HEK293T (cell line): Measurements from ENCODE around the gene ATG9B.
A peak's percentile ranks its signal among the peaks of the same experiment; 100 is the strongest.

Experiments
- CTCF ChIA-PET: fragments of 350-600 bp; formaldehyde crosslinking; extraction: SDS; loops from one replicate; lab custom pipeline; 2021; ENCODE audit warnings: antibody characterized with exemption, inconsistent platforms; lab: Yijun Ruan, JAX
- POLR2A ChIA-PET: fragments of 350-600 bp; formaldehyde crosslinking; extraction: SDS; loops from one replicate; lab custom pipeline; 2020; ENCODE audit warnings: antibody characterized with exemption, inconsistent platforms; lab: Yijun Ruan, JAX
- DNase-seq: peaks from one replicate; pipeline ENCODE4 v3.0.0; 2012; ENCODE audit warnings: mixed read lengths; ENCODE audit errors: extremely low spot score
- ARNT ChIP-seq: fragments of 450-650 bp; IDR thresholded peaks from 2 replicates; pipeline ENCODE4 v1.6.1; 2017; ENCODE audit warnings: mild to moderate bottlenecking
- BHLHE40 ChIP-seq: fragments of 450-650 bp; IDR thresholded peaks from 2 replicates; pipeline ENCODE4 v1.6.1; 2016; ENCODE audit warnings: mild to moderate bottlenecking, moderate library complexity, borderline replicate concordance
- CTBP1 ChIP-seq: fragments of 450-650 bp; IDR thresholded peaks from 2 replicates; pipeline ENCODE4 v1.6.1; 2016; ENCODE audit warnings: borderline replicate concordance
- ELF4 ChIP-seq: fragments of 450-650 bp; IDR thresholded peaks from 2 replicates; pipeline ENCODE4 v1.6.1; 2017; ENCODE audit warnings: antibody characterized with exemption
- FOXA1 ChIP-seq: fragments of 450-650 bp; IDR thresholded peaks from 2 replicates; pipeline ENCODE4 v1.6.1; 2016; ENCODE audit warnings: mild to moderate bottlenecking
- FOXK2 ChIP-seq: fragments of 450-650 bp; IDR thresholded peaks from 2 replicates; pipeline ENCODE4 v1.6.1; 2016; ENCODE audit warnings: mild to moderate bottlenecking
- FOXM1 ChIP-seq: fragments of 450-650 bp; IDR thresholded peaks from 2 replicates; pipeline ENCODE4 v1.6.1; 2017; ENCODE audit warnings: mild to moderate bottlenecking, borderline replicate concordance
- HDGF ChIP-seq: fragments of 450-650 bp; IDR thresholded peaks from 2 replicates; pipeline ENCODE4 v1.6.1; 2017; ENCODE audit warnings: antibody characterized with exemption, borderline replicate concordance
- L3MBTL2 ChIP-seq: fragments of 450-650 bp; conservative IDR thresholded peaks from 2 replicates; pipeline ENCODE4 v1.6.1; 2016; ENCODE audit warnings: mild to moderate bottlenecking
- LEF1 ChIP-seq: fragments of 450-650 bp; IDR thresholded peaks from 2 replicates; pipeline ENCODE4 v1.6.1; 2017; ENCODE audit warnings: mild to moderate bottlenecking, borderline replicate concordance
- NFRKB ChIP-seq: fragments of 450-650 bp; IDR thresholded peaks from 2 replicates; pipeline ENCODE4 v1.6.1; 2016; ENCODE audit warnings: mild to moderate bottlenecking, moderate library complexity
- SP1 ChIP-seq: fragments of 450-650 bp; IDR thresholded peaks from 2 replicates; pipeline ENCODE4 v1.6.1; 2017
- SUZ12 ChIP-seq: fragments of 450-650 bp; IDR thresholded peaks from 2 replicates; pipeline ENCODE4 v1.6.1; 2016; ENCODE audit warnings: mild to moderate bottlenecking
- TARDBP ChIP-seq: fragments of 450-650 bp; IDR thresholded peaks from 2 replicates; pipeline ENCODE4 v1.6.1; 2016
- ZNF384 ChIP-seq: fragments of 450-650 bp; IDR thresholded peaks from 2 replicates; pipeline ENCODE4 v1.6.1; 2016
- TF ChIP-seq, protein P1 (sequence below): fragments of 450-650 bp; IDR thresholded peaks from 2 replicates; pipeline ENCODE4 v1.6.1; 2016

Gene ATG9B

DNA sequence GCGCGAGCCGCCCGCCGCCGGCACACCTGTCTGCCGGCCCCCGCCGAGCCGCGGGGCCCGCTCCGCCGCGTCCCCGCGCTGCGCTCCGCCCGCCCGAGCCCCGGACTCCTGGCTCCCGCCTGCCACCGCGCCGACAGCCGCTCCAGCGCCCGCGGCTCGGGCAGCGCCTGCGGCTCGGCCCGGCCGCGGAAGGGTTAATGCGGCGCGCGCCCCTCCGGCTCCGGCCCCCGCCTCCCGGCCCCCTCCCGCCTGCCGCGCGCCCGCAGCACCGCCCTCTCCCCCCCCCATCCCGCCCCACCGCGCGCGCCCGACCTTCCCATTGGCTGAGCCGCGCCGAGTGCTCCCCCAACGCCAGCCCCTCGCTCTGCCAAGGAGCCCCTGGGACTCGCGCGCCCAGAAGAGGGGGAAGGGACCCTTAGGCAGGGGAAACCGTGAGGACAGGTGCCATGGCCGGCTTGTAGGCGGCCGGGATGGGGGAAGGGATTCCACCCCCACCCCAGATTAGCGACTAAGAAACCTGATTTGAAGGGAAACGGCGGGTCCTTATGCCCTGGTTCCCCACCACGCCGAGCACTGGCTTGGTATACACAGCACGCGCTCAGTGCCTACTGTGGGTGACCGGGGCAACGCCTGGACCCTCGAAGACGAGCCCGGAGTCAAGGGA lies 46.0 kb downstream of the ATG9B start, which contains the start of gene KCNH2:
KCNH2 (minus strand) TSS at position 196 of the 664 bp plus-strand sequence. CDS start 408 bp downstream, outside the sequence.
- ChIA-PET POLR2A (interaction anchor here (0.7 to 1.6 kb wide), 3 partner anchors 9 to 1113 kb away, joined by 3 to 6 read pairs (median 4); partner anchors contain the start of gene ABCB8), CTCF (interaction anchor here (0.9 to 3.3 kb wide), 6 partner anchors 13 to 133 kb away, joined by 3 to 21 read pairs (median 4); no protein-coding TSS in a partner anchor)
- TF ChIP-seq TARDBP: no peak
- peak; percentile 46 for TF ChIP-seq L3MBTL2
- no peak for TF ChIP-seq ARNT
- no peak for TF ChIP-seq HDGF
- TF ChIP-seq FOXM1: no peak
- TF ChIP-seq NFRKB: no peak
- DNase-seq: peak; percentile 90

DNA sequence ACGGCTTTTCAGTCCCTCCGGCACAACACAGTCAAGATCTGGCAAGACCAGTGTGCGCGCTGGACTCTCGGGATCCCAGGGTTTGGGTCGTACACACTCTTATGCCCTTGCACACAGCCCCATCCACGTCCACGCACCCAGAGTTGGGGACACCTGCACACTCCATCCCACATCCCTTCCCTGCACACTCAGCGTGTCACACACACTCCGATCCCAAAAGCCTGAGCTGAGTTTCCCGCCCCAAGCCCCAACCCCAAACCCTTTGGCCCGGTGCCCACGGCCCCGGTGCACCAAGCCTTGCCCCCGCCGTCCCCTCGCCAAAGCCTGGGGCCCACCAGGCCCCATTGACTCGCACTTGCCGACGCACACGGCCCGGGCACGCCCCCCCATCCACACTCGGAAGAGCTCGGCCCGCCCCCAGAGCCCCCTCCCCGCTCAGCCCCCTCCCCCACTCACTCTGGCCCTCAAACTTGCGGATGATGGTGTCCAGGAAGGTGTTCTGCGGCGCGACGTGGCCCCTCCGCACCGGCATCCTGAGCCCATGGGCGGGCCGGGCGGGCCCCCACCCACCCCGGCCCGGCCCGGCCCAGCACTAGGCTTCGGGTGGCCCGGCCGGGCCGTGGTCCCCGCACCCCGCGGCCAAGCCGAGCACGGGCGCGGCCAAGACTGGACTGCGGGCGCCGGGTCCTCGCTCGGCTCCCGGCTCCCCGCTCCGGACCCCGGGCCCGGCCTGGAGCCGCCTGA lies 46.7 kb downstream of the ATG9B start:
- DNase-seq: no peak
- ChIA-PET POLR2A (interaction anchor here (1.6 kb wide), 1 partner anchor 51 kb away, joined by 4 read pairs; the partner anchor contains the start of gene ABCB8), CTCF (interaction anchor here (0.9 to 1.5 kb wide), 5 partner anchors 13 to 134 kb away, joined by 3 to 5 read pairs (median 4); no protein-coding TSS in a partner anchor)
- TF ChIP-seq CTBP1: no peak
- TF ChIP-seq BHLHE40: no peak
- no peak for TF ChIP-seq HDGF
- no peak for TF ChIP-seq FOXM1
- no peak for TF ChIP-seq ELF4
- no peak for TF ChIP-seq SP1
- TF ChIP-seq, protein P1, sequence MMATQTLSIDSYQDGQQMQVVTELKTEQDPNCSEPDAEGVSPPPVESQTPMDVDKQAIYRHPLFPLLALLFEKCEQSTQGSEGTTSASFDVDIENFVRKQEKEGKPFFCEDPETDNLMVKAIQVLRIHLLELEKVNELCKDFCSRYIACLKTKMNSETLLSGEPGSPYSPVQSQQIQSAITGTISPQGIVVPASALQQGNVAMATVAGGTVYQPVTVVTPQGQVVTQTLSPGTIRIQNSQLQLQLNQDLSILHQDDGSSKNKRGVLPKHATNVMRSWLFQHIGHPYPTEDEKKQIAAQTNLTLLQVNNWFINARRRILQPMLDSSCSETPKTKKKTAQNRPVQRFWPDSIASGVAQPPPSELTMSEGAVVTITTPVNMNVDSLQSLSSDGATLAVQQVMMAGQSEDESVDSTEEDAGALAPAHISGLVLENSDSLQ: no peak
- no peak for TF ChIP-seq LEF1
- no peak for TF ChIP-seq TARDBP
- no peak for TF ChIP-seq FOXA1

DNA sequence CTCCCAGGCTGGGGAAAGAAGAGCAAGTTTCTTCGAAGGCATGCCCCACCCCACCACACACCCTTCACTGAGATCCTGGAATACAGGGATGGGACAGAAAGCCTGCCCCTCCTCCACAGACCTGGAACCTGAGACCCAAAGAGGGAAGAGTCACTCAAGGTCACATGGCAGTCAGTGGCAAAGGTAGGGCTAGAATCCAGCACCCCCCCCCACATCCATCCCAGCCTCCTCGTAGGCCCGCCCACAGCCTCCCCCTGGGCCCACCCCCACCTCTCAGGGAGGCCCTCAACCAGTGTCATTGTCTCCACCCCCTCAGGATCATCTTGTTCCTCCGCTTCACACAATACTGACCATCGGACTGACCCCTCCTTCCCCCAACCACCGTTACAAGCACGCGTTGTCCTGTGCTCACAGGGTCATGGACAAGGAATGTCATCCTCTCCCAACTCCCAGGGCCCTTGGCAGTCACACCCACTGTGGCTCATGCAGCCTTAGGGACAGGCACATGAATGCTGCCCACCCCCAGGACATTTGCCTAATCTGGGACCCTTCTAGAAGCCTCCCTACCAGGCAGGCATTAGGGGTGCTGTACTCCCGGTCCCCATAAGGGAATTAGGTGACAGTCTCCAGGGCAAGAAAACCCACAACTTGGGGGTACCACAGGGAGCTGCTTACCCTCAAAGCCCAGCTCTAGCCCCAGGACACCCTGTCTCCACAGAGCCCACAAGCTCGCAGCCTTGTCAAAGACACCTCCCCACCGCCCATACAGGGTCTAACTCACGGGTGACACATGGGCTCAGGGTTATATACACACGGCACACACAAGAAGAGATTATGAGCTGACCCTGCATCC lies 47.5 kb downstream of the ATG9B start:
- TF ChIP-seq ZNF384 (no peak), FOXA1 (no peak), L3MBTL2 (no peak), LEF1 (no peak), ELF4 (no peak), FOXK2 (no peak), CTBP1 (no peak), ARNT (no peak), TARDBP (no peak), HDGF (no peak), FOXM1 (no peak), SUZ12 (no peak), BHLHE40 (no peak), NFRKB (no peak)
- TF ChIP-seq, protein P1: no peak
- ChIA-PET CTCF (interaction anchor here (0.9 to 2.0 kb wide), 8 partner anchors 7 to 135 kb away, joined by 3 to 12 read pairs (median 4); no protein-coding TSS in a partner anchor), POLR2A (interaction anchor here (1.6 kb wide), 1 partner anchor 52 kb away, joined by 4 read pairs; the partner anchor contains the start of gene ABCB8)
- no peak for DNase-seq

- no peak for DNase-seq
- ChIA-PET CTCF (interaction anchor here (0.8 to 2.0 kb wide), 4 partner anchors 8 to 77 kb away, joined by 3 to 12 read pairs (median 6); no protein-coding TSS in a partner anchor), POLR2A (no interaction called here)
- TF ChIP-seq TARDBP: no peak
- no peak for TF ChIP-seq LEF1
- no peak for TF ChIP-seq NFRKB
- TF ChIP-seq L3MBTL2: no peak
- TF ChIP-seq FOXM1: no peak
- no peak for TF ChIP-seq HDGF
- TF ChIP-seq SP1: no peak
- TF ChIP-seq FOXK2: no peak
- TF ChIP-seq ZNF384: no peak
- no peak for TF ChIP-seq ELF4
- no peak for TF ChIP-seq CTBP1
- TF ChIP-seq ARNT: no peak
- TF ChIP-seq BHLHE40: no peak
- TF ChIP-seq SUZ12: no peak
- TF ChIP-seq, protein P1: no peak
- no peak for TF ChIP-seq FOXA1
Measured at GRCh38 chr7:150975536-150976319, 48.6 kb downstream of the ATG9B start.
